GM19025 (cell line): ENCODE measurements around the gene KLC3.
"Not testable (repeated sequence)": the region's sequence is repeated elsewhere in the genome, so short reads cannot be mapped to it uniquely, and the experiment has no call there.

ENCODE experiments used
- ATAC-seq: cut with Tn5 transposase; IDR thresholded peaks from one replicate; pipeline ENCODE4 v1.9.1; 2021; ENCODE audit warnings: mild to moderate bottlenecking, low read depth, moderate library complexity; ENCODE audit not compliant: unreplicated experiment

The KLC3 gene

DNA sequence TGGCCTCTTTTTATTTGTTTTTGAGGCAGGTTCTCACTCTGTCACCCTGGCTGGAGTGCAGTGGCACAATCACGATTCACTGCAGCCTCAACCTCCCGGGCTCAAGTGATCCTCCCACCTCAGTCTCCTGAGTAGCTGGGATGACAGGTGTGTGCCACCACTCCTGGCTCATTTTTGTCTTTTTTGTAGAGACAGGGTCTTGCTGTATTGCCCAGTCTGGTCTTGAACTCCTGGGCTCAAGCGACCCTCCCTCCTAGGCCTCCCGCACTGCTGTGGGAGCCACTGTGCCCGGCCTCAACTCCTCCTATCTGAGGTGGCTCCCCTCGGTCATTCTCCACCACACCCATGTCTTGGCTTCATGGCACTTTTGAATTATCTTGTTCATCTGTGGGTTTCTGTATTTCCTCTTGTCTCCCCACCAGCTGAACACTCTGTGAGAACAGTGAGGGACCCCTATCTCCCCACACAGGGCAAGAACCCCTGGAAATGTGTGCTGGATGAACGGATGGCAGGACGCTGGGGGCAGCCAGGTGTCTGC lies 25.8 kb upstream of the KLC3 start:
- no peak for ATAC-seq

- no peak for ATAC-seq
Measured at GRCh38 chr19:45315304-45315703, 25.2 kb upstream of the KLC3 start.

DNA sequence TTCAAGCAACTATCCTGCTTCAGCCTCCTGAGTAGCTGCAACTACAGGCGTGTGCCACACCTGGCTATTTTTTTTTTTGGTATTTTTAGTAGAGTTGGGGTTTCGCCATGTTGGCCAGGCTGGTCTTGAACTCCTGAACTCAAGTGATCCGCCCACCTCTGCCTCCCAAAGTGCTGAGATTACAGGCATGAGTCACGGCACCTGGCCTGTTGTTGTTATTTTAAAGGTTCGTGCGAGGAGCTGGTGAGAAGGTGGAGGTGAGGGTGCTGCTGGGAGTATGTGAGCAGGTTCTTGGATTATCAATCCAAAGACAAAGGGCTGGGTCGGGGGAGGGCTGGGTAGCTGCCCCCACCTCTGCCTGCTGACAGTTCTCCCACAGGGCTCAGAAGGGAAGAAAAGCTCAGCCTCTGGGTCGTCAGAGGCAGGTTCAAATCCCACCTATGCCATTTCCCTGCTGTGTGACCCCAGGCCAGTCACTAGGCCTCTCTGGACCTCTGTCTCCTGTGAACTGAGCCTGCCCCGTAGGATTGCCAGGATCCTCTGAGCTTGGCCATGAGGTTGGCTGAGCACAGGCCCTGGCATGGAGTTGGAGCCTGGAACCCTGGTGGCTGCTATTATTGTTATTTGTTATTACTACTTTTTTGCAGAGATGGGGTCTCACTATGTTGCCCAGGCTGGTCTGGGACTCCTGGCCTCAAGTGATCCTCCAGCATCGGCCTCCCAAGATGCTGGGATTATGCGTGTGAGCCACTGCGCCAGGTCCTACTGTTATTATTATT lies 19.4 kb upstream of the KLC3 start:
- no peak for ATAC-seq

DNA sequence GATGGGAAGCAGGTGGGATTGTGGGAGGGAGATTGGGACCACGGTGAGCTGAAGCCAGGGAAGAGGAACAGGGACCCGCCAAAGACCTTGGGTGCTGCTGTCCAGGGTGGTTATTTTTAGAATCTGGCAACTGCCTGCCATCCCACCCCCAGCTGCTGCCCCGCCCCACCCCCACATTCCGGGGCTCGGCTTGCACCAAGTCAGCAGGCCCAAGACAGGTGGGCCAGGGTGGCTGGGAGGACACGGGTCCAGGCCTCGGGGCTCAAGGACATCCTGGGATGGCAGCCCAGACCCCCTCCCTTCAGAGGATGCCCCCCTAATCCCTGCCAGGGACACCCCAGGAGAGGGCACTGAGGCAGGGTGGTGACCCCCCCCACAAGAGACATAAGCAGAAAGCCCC lies 18.7 kb upstream of the KLC3 start:
- ATAC-seq, result no peak

- no peak for ATAC-seq
Measured at GRCh38 chr19:45322311-45322710, 18.2 kb upstream of the KLC3 start.

DNA sequence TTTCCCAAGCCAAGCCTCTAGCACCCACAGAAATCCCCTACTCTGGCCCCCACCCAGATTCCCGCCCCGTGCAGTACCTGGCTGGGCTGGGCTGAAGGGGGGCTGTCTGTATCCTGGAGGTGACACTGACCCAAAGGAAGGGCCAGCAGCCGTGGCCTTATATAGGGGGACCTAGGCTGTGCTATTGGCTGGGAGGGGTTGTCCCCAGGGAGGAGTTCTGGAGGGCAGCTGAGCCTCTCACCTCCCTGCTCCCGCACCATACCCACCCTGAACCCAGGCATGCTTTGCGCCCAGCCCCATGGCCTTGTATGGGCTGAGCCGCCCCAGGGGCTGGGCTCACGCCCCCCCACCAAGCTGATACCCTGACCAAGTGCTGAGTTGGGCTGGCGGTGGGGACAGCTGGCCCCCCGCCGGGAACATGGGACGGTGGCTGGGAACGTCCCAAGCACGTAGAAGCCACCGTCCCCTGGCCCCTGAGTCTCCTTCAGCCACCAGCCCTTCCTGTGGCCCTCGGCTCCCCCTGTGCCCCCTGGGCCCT lies 17.7 kb upstream of the KLC3 start, which contains the start of gene CKM:
CKM (minus strand) TSS at position 132 of the 538 bp plus-strand sequence. CDS start 3,162 bp downstream, outside the sequence.
- ATAC-seq, result no peak

GRCh38 chr19:45323671-45324081 lies 16.9 kb upstream of the KLC3 start:
- ATAC-seq, result no peak

DNA sequence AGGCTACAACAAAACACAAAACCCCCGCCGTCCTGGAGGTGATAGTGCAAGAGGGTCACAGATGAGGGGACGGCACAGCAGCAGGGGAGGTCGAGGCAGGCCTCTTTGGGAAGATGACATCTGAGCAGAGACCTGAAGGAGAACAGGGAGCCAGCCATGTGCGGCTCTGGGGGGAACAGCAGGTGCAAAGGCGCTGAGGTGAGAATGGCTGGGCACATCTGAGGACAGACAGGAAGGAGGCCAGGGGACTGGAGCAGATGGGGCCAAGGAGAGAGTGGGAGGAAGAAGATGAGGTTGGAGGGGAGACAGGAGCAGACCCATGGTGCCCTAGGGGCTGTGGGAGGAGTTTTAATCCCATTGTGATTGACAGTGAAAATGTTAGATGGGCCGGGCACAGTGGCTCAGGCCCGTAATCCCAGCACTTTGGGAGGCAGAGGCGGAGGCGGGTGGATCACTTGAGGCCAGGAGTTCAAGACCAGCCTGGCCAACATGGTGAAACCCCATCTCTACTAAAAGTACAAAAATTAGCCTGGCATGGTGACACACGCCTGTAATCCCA lies 16.1 kb upstream of the KLC3 start:
- no peak for ATAC-seq

DNA sequence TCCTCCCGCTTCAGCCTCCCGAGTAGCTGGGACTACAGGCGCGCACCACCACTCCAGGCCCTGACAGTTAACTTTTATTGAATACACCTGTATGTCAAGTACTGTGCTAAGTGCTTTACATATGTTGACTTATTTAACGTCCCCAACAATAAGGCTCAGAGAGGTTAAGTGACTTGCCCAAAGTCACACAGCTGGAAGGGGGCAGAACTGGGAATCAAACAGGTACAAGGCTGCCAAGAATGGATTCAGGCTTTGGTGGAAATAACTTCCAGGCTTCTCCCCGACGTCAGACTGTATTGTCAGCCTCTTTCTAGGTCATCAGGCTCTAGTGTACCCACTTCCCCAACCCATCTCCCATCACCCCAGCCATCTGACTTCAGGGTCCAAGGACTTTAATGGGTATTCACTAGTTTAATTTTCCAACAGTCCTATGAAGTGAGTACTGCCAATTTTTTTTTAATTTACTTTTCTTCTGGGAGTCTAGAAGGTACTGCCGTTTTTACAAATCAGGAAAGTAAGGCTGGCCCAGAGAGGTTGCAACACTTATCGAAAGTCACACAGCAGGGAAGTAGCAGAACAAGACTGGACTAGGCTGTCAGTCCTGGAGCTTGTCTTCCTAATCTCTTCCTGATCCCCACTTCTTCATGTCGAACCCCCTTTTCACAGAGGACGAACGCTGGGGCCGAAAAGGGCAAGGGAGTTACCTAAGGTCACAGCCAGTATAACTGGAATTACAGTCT lies 13.0 kb upstream of the KLC3 start:
- no peak for ATAC-seq

GRCh38 chr19:45331411-45331810 lies 9.1 kb upstream of the KLC3 start:
- ATAC-seq, result no peak

DNA sequence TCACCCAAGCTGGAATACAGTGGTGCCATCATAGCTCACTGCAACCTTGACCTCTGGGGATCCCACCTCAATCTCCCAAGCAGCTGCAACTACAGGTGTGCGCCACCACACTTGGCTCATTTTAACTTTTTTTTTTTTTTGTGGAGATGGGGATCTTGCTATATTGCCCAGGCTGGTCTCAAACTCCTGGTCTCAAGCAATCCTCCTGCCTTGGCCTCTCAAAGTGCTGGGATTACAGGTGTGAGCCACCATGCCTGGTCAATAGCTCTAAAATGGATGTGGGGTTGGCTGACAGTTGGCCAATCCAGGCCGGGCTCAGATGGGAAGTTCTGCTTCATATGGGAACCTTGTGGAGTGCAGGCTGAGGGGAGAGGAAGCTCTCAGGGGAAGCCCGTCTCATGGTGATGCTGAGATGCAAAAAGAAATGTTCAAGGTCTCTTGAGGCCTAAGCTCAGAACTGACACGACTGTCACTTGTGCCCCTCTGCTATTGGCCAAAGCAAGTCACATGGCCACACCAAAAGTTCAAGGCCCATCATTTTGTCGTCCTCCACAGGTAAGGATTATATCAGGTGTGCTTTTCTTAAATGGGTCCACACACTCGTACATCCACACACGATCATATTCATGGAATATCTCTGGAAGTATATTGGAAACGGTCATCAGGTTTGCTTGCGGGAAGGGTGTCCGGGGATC lies 6.8 kb upstream of the KLC3 start:
- no peak for ATAC-seq

GRCh38 chr19:45334881-45335280 lies 5.7 kb upstream of the KLC3 start:
- not testable (repeated sequence) for ATAC-seq

DNA sequence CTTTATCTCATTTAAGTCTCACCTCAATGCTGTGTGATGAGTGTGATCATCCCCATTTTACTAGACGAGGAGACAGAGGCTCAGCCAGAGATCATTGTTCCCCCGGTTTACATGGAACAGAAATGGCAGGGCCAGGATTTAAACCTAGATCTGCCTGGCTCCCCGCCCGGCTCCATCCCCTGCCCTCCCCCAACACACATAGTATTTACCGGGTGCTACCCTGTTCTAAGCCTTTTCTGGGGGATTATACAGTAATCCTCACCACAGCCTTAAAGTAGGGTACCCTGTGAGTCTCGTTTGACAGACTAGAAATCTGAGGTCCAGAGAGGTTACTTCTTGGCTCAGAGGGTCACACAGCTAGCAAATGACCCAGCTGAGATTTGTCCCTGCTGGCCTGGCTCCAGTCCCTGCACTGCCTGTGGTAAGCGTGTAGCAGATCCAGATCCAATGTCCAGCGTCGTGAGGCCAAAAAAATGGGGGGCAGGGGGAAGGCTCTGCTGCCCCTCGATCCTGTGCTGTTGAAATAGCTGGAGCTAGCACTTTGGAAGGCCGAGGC lies 3.8 kb upstream of the KLC3 start:
- ATAC-seq, result no peak

GRCh38 chr19:45339629-45340028 lies 921 bp upstream of the KLC3 start:
- no peak for ATAC-seq

- no peak for ATAC-seq
Measured at GRCh38 chr19:45340899-45341453, 426 bp downstream of the KLC3 start.

DNA sequence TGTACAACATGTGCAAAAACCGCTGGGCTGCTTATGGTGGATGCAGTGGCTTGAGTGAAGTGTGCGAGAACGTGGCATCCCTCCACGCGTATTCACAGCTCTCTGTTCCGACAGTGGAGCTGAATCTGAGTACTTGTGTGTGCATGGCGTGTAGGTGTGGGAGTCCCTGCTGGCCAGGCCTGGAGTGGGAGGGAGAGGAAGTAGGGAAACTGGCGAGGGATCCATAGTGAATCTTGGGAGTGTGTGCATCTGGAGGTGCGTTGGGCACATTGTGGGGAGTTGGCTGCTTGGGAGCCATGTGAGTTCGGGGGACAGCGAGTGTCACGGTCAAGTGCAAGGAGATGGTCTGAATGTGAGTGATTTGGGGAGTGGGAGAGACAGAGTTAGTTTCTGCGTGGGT lies 2.4 kb downstream of the KLC3 start:
- no peak for ATAC-seq

- ATAC-seq, result no peak
Measured at GRCh38 chr19:45344621-45345505, 4.3 kb downstream of the KLC3 start.

DNA sequence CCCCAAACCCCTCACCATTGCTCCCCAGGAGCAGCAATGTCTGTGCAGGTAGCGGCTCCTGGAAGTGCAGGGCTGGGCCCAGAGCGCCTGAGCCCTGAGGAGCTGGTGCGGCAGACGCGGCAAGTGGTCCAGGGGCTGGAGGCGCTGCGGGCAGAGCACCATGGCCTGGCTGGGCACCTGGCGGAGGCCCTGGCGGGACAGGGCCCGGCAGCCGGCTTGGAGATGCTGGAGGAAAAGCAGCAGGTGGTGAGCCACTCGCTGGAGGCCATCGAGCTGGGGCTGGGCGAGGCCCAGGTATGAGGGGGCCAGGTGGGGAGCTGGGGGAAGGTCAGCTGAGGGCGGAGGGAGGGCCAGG lies 4.9 kb downstream of the KLC3 start:
- ATAC-seq, result no peak

DNA sequence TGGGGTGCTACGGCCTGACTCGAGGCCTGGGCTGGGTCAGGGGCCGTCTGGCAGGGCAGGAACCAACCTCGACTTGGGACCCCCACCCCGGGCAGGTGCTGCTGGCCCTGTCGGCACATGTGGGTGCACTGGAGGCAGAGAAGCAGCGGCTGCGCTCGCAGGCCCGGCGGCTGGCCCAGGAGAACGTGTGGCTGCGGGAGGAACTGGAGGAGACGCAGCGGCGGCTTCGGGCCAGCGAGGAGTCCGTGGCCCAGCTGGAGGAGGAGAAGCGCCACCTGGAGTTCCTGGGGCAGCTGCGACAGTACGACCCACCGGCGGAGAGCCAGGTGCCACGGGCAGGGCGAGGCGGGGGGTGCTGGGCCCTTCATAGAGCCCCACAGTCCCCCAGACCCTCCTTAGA lies 5.9 kb downstream of the KLC3 start:
- no peak for ATAC-seq
